Measurements from ENCODE around the gene BTRC.

BTRC gene

DNA sequence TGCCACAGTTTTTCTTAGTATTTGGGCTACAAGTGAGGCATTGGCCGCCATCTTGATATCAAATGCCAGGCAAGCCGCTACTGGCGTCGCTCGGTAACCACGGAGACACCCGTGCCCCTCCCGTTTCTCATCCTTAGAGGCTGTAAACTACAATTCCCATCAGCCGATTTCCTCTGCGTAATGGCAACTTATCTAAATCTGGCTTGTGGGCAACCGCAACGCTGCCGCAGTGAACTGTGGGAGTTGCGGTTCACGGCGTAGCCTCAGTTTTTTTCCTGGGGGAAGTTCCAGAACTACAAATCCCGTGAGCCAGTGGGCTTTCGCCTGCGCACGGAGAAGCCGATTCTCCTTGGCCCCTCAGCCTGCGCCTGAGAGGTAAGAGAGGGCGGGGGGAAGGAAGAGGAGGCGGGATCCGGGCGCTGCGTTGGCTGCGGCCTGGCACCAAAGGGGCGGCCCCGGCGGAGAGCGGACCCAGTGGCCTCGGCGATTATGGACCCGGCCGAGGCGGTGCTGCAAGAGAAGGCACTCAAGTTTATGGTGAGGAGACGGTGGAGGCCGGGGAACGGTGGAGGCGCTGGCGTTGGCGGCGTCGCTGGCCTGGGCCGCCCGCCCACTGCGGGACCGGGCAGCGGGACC, at the start of gene BTRC:
Gene BTRC (plus strand): TSS at position 474 of the 636 bp plus-strand sequence. CDS start 16 bp downstream, at position 490.
- peaks cover 0 to 1% of the 10 kb centered on the region in 2 donors for H3K27me3 ChIP-seq (ENCODE audit: control insufficient read depth in 2 of 2, insufficient read depth in 2 of 2, low read length in 2 of 2)
- H3K4me3 ChIP-seq (ENCODE audit: low read length in 2 of 2): peak within 1 kb of the TSS; percentile 84 to 91
- H3K36me3 ChIP-seq (ENCODE audit: control insufficient read depth in 2 of 2, insufficient read depth in 2 of 2, low read length in 2 of 2): no peaks in the 10 kb centered on the region
- H3K9me3 ChIP-seq (ENCODE audit: control insufficient read depth in 2 of 2, low read length in 2 of 2): no peaks in the 10 kb centered on the region
- peak within 1 kb of the TSS; percentile 80 to 84 for H3K27ac ChIP-seq (ENCODE audit: low read depth in 2 of 2, low read length in 2 of 2)
- H3K4me1 ChIP-seq (ENCODE audit: control insufficient read depth in 2 of 2, insufficient read depth in 2 of 2, low read length in 2 of 2): peaks cover 11% of the 10 kb centered on the region in 2 donors
- H3K9ac ChIP-seq (ENCODE audit: low read depth in 1 of 2, low read length in 2 of 2): peak within 1 kb of the TSS; percentile 74 to 77

DNA sequence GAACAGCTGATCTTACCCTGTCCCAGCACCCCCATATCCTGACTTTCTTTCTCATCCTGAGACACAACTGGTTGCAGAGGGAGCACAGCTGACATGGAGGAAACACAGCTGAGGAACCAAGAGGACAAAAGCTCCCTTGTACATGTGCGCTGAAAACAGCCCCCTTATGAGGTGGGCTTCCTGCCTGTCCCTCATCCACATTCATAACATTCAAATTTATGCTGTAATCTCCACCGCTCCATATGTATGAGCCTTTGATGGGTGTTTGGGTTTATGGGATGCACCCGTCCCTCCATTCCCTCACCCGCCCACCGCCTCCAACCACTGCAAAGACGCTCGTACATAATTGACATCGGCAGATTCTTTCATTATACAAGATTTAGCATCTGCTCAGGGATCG, 49.6 kb upstream of the BTRC start:
- no peak overlapping the region for H3K9ac ChIP-seq (ENCODE audit: low read depth in 1 of 2, low read length in 2 of 2)
- H3K4me1 ChIP-seq (ENCODE audit: control insufficient read depth in 2 of 2, insufficient read depth in 2 of 2, low read length in 2 of 2): no peaks in the 10 kb centered on the region
- no peaks in the 10 kb centered on the region for H3K36me3 ChIP-seq (ENCODE audit: control insufficient read depth in 2 of 2, insufficient read depth in 2 of 2, low read length in 2 of 2)
- no peaks in the 10 kb centered on the region for H3K9me3 ChIP-seq (ENCODE audit: control insufficient read depth in 2 of 2, low read length in 2 of 2)
- H3K27me3 ChIP-seq (ENCODE audit: control insufficient read depth in 2 of 2, insufficient read depth in 2 of 2, low read length in 2 of 2): peaks cover 4 to 32% of the 10 kb centered on the region in 2 donors
- no peak overlapping the region for H3K27ac ChIP-seq (ENCODE audit: low read depth in 2 of 2, low read length in 2 of 2)
- H3K4me3 ChIP-seq (ENCODE audit: low read length in 2 of 2): no peak overlapping the region

- no peak overlapping the region for H3K9ac ChIP-seq (ENCODE audit: low read depth in 1 of 2, low read length in 2 of 2)
- no peak overlapping the region for H3K27ac ChIP-seq (ENCODE audit: low read depth in 2 of 2, low read length in 2 of 2)
- no peaks in the 10 kb centered on the region for H3K9me3 ChIP-seq (ENCODE audit: control insufficient read depth in 2 of 2, low read length in 2 of 2)
- H3K4me1 ChIP-seq (ENCODE audit: control insufficient read depth in 2 of 2, insufficient read depth in 2 of 2, low read length in 2 of 2): no peaks in the 10 kb centered on the region
- no peaks in the 10 kb centered on the region for H3K36me3 ChIP-seq (ENCODE audit: control insufficient read depth in 2 of 2, insufficient read depth in 2 of 2, low read length in 2 of 2)
- peaks cover 4 to 34% of the 10 kb centered on the region in 2 donors for H3K27me3 ChIP-seq (ENCODE audit: control insufficient read depth in 2 of 2, insufficient read depth in 2 of 2, low read length in 2 of 2)
- no peak overlapping the region for H3K4me3 ChIP-seq (ENCODE audit: low read length in 2 of 2)
Observed at GRCh38 chr10:101305320-101306241, 48.4 kb upstream of the BTRC start.

- Histone ChIP-seq H3K36me3 (ENCODE audit: control insufficient read depth in 2 of 2, insufficient read depth in 2 of 2, low read length in 2 of 2) (no peaks in the 10 kb centered on the region), H3K27ac (ENCODE audit: low read depth in 2 of 2, low read length in 2 of 2) (no peak overlapping the region), H3K4me3 (ENCODE audit: low read length in 2 of 2) (no peak overlapping the region), H3K4me1 (ENCODE audit: control insufficient read depth in 2 of 2, insufficient read depth in 2 of 2, low read length in 2 of 2) (no peaks in the 10 kb centered on the region), H3K9ac (ENCODE audit: low read depth in 1 of 2, low read length in 2 of 2) (no peak overlapping the region), H3K27me3 (ENCODE audit: control insufficient read depth in 2 of 2, insufficient read depth in 2 of 2, low read length in 2 of 2) (peaks cover 19 to 39% of the 10 kb centered on the region in 2 donors), H3K9me3 (ENCODE audit: control insufficient read depth in 2 of 2, low read length in 2 of 2) (no peaks in the 10 kb centered on the region)
Observed at GRCh38 chr10:101308051-101308450, 45.9 kb upstream of the BTRC start.

- Histone ChIP-seq H3K27me3 (ENCODE audit: control insufficient read depth in 2 of 2, insufficient read depth in 2 of 2, low read length in 2 of 2) (peaks cover 19 to 30% of the 10 kb centered on the region in 2 donors), H3K36me3 (ENCODE audit: control insufficient read depth in 2 of 2, insufficient read depth in 2 of 2, low read length in 2 of 2) (no peaks in the 10 kb centered on the region), H3K9ac (ENCODE audit: low read depth in 1 of 2, low read length in 2 of 2) (no peak overlapping the region), H3K9me3 (ENCODE audit: control insufficient read depth in 2 of 2, low read length in 2 of 2) (no peaks in the 10 kb centered on the region), H3K27ac (ENCODE audit: low read depth in 2 of 2, low read length in 2 of 2) (no peak overlapping the region), H3K4me1 (ENCODE audit: control insufficient read depth in 2 of 2, insufficient read depth in 2 of 2, low read length in 2 of 2) (no peaks in the 10 kb centered on the region), H3K4me3 (ENCODE audit: low read length in 2 of 2) (no peak overlapping the region)
Observed at GRCh38 chr10:101310529-101311184, 43.3 kb upstream of the BTRC start.

DNA sequence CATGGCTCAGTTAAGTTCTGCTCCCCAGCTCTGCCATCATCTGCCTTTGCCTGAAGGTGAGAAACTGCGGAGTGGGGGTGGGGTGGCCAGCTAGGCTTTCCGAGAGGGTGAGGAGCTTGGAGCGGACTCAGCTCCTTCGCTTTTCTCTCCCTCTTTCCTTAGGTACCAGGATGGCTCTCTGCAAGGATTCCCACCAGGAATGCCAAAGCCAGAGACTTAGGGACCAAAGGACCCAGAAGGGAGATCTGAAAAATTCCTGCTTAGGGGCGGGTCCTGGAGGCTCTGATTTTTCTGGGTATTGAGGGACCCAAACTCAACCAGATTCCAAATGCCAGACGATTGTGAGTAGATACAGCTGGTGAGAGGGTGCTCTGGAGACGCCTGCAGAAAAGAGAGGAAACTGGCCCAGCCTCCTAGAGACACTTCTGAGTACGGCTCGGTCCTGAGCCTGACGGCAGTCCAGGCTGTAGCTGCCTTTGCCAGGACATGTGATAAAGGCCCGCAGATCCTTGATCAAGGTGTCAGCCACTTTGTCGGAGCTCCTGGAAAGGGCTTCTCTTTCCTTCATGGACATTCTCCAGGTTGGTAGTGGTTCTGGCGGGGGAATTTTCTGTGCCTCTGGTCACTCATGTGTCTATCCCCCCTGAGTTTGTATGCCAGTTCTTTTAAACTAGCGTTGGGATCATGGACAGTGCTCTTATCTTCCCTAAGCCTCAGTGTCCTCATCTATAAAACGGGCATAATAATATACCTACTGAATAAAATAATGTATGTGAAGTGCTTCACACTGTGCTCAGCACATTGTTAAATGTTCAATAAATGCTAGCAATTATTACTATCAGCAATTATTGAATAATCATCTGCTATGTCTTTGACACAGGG, 42.5 kb upstream of the BTRC start:
- peaks cover 19 to 30% of the 10 kb centered on the region in 2 donors for H3K27me3 ChIP-seq (ENCODE audit: control insufficient read depth in 2 of 2, insufficient read depth in 2 of 2, low read length in 2 of 2)
- H3K36me3 ChIP-seq (ENCODE audit: control insufficient read depth in 2 of 2, insufficient read depth in 2 of 2, low read length in 2 of 2): no peaks in the 10 kb centered on the region
- H3K27ac ChIP-seq (ENCODE audit: low read depth in 2 of 2, low read length in 2 of 2): no peak overlapping the region
- H3K4me3 ChIP-seq (ENCODE audit: low read length in 2 of 2): no peak overlapping the region
- H3K9ac ChIP-seq (ENCODE audit: low read depth in 1 of 2, low read length in 2 of 2): no peak overlapping the region
- H3K4me1 ChIP-seq (ENCODE audit: control insufficient read depth in 2 of 2, insufficient read depth in 2 of 2, low read length in 2 of 2): no peaks in the 10 kb centered on the region
- H3K9me3 ChIP-seq (ENCODE audit: control insufficient read depth in 2 of 2, low read length in 2 of 2): no peaks in the 10 kb centered on the region

DNA sequence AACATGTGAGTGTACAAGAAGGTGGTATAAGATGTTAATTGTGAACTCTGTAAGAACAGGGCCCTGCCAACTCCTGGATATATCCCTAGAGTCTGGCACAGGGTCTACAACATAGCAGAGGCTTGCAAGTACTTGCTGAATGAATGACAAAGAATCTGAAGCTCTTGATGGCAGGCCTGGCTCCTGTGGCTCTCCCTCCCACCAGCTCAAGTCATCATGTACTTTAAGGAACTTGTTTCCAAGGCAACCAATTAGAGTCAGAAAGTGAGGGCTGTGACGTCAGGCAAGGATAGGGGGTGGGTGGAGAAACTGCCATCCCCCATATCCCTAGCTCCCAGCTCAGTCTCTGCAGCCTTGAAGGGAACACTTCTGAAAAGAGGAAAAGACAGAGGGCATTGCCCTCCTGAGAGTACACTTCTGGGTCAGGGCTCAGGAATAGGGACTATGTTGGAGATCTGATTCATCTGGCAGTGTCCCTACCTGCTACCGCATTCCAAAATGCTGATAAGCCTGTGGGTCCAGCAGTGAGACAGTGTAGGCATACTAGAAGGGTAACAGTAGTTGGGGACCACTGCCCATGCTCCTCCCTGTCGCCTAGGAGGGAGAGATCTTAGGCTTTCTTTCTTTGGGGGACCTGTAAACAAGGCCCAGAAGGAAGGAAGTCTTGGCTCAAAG, 34.6 kb upstream of the BTRC start:
- Histone ChIP-seq H3K27ac (ENCODE audit: low read depth in 2 of 2, low read length in 2 of 2) (no peak overlapping the region), H3K27me3 (ENCODE audit: control insufficient read depth in 2 of 2, insufficient read depth in 2 of 2, low read length in 2 of 2) (peaks cover 4 to 5% of the 10 kb centered on the region in 2 donors), H3K36me3 (ENCODE audit: control insufficient read depth in 2 of 2, insufficient read depth in 2 of 2, low read length in 2 of 2) (no peaks in the 10 kb centered on the region), H3K4me1 (ENCODE audit: control insufficient read depth in 2 of 2, insufficient read depth in 2 of 2, low read length in 2 of 2) (no peaks in the 10 kb centered on the region), H3K9me3 (ENCODE audit: control insufficient read depth in 2 of 2, low read length in 2 of 2) (no peaks in the 10 kb centered on the region), H3K4me3 (ENCODE audit: low read length in 2 of 2) (no peak overlapping the region), H3K9ac (ENCODE audit: low read depth in 1 of 2, low read length in 2 of 2) (no peak overlapping the region)

- Histone ChIP-seq H3K4me1 (ENCODE audit: control insufficient read depth in 2 of 2, insufficient read depth in 2 of 2, low read length in 2 of 2) (no peaks in the 10 kb centered on the region), H3K4me3 (ENCODE audit: low read length in 2 of 2) (no peak overlapping the region), H3K27me3 (ENCODE audit: control insufficient read depth in 2 of 2, insufficient read depth in 2 of 2, low read length in 2 of 2) (peaks cover 4 to 5% of the 10 kb centered on the region in 2 donors), H3K9ac (ENCODE audit: low read depth in 1 of 2, low read length in 2 of 2) (no peak overlapping the region), H3K36me3 (ENCODE audit: control insufficient read depth in 2 of 2, insufficient read depth in 2 of 2, low read length in 2 of 2) (no peaks in the 10 kb centered on the region), H3K9me3 (ENCODE audit: control insufficient read depth in 2 of 2, low read length in 2 of 2) (no peaks in the 10 kb centered on the region), H3K27ac (ENCODE audit: low read depth in 2 of 2, low read length in 2 of 2) (no peak overlapping the region)
Observed at GRCh38 chr10:101321073-101321472, 32.9 kb upstream of the BTRC start.

Data from mucosa of rectum (tissue), 2 donors.